IPS-18a (cell line): ENCODE results near the gene FGF12.
"Not testable (repeated sequence)": the region's sequence is repeated elsewhere in the genome, so short reads cannot be mapped to it uniquely, and the experiment has no call there.

ENCODE experiments used
- H3K27ac ChIP-seq: one replicate; pipeline ENCODE4 v1.5.1; 2013; ENCODE audit warnings: low read length
- H3K27me3 ChIP-seq: one replicate; pipeline ENCODE4 v1.6.1; 2013; ENCODE audit warnings: mild to moderate bottlenecking, low read length; ENCODE audit not compliant: control insufficient read depth, insufficient read depth
- H3K36me3 ChIP-seq: one replicate; pipeline ENCODE4 v1.6.1; 2013; ENCODE audit warnings: low read depth, low read length; ENCODE audit not compliant: control insufficient read depth
- H3K4me1 ChIP-seq: one replicate; pipeline ENCODE4 v1.6.1; 2013; ENCODE audit warnings: low read depth, low read length; ENCODE audit not compliant: control insufficient read depth
- H3K4me3 ChIP-seq: one replicate; pipeline ENCODE4 v1.5.1; 2013; ENCODE audit warnings: low read length
- H3K9ac ChIP-seq: one replicate; pipeline ENCODE4 v1.6.1; 2013; ENCODE audit warnings: mild to moderate bottlenecking, low read length, moderate library complexity
- H3K9me3 ChIP-seq: one replicate; pipeline ENCODE4 v1.6.1; 2013; ENCODE audit warnings: low read depth, low read length; ENCODE audit not compliant: control insufficient read depth

Gene FGF12

GRCh38 chr3:192726385-192726784 lies 956 bp downstream of the FGF12 start:
- no peak overlapping the region for H3K4me3 ChIP-seq

GRCh38 chr3:192719964-192720363 lies 7.4 kb downstream of the FGF12 start:
- no peaks in the 10 kb centered on the region for H3K9me3 ChIP-seq
- peaks cover 6% of the 10 kb centered on the region for H3K4me1 ChIP-seq
- no peaks in the 10 kb centered on the region for H3K36me3 ChIP-seq
- no peak overlapping the region for H3K27ac ChIP-seq
- no peak overlapping the region for H3K9ac ChIP-seq
- H3K27me3 ChIP-seq, result no peaks in the 10 kb centered on the region
- H3K4me3 ChIP-seq, result no peak overlapping the region

More at GRCh38 chr3:192726385-192726784, 956 bp downstream of the FGF12 start:
- H3K9ac ChIP-seq, result no peak overlapping the region
- peaks cover 9% of the 10 kb centered on the region for H3K27me3 ChIP-seq
- peaks cover 9% of the 10 kb centered on the region for H3K4me1 ChIP-seq
- H3K27ac ChIP-seq, result no peak overlapping the region
- no peaks in the 10 kb centered on the region for H3K36me3 ChIP-seq
- no peaks in the 10 kb centered on the region for H3K9me3 ChIP-seq

DNA sequence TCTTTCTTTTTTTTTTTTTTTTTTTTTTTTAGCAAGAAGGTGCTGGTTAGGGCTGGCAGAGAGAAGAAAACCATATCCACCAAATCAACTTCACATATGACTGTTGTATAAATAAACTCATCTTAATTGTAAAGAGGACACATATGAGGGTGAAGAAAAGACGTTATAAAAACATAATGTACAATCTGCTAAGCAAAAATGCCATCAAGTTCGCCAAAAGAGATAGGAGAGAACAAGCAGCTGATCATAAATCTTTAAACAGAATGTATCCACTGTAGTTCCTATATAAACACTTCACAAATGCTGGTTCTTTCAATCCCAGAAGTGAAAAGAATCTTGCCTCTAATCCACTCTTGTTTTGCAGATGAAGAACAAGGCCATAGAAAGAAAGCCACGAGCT lies 9.2 kb downstream of the FGF12 start:
- H3K9ac ChIP-seq, result no peak overlapping the region
- H3K27me3 ChIP-seq, result no peaks in the 10 kb centered on the region
- H3K4me1 ChIP-seq, result peaks cover 6% of the 10 kb centered on the region
- no peak overlapping the region for H3K4me3 ChIP-seq
- no peaks in the 10 kb centered on the region for H3K9me3 ChIP-seq
- no peak overlapping the region for H3K27ac ChIP-seq
- no peaks in the 10 kb centered on the region for H3K36me3 ChIP-seq

- Histone ChIP-seq H3K27me3 (no peaks in the 10 kb centered on the region), H3K9me3 (no peaks in the 10 kb centered on the region), H3K4me1 (peaks cover 6% of the 10 kb centered on the region), H3K9ac (no peak overlapping the region), H3K36me3 (no peaks in the 10 kb centered on the region), H3K27ac (no peak overlapping the region), H3K4me3 (no peak overlapping the region)
These were observed 12.2 kb downstream of the FGF12 start for GRCh38 chr3:192715126-192715525.

GRCh38 chr3:192711126-192711525 lies 16.2 kb downstream of the FGF12 start:
- H3K36me3 ChIP-seq, H3K9me3 ChIP-seq: not testable (repeated sequence)

DNA sequence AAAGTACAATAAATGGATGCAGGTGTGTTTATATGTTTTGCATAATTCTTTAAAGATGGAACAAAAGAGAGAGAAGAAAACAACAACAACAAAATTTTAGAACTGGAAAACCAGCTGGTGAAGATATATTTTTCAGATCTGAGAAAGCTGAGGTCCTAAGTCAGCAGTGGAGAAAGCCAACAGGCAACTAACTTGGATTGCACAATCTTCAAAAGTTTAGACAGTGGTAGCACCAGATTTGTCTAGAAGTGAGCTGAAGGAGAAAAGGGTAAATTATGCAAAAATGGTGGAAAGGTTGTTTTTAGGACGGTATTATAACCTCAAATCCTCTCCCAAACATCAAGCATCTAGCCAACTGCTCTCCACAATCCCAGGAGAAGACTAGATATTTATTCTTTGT lies 17.0 kb downstream of the FGF12 start:
- no peaks in the 10 kb centered on the region for H3K27me3 ChIP-seq
- no peaks in the 10 kb centered on the region for H3K4me1 ChIP-seq
- H3K36me3 ChIP-seq, result no peaks in the 10 kb centered on the region
- no peak overlapping the region for H3K4me3 ChIP-seq
- no peaks in the 10 kb centered on the region for H3K9me3 ChIP-seq
- H3K27ac ChIP-seq, result no peak overlapping the region
- no peak overlapping the region for H3K9ac ChIP-seq

More at GRCh38 chr3:192711126-192711525, 16.2 kb downstream of the FGF12 start:
- H3K4me3 ChIP-seq, H3K27me3 ChIP-seq, H3K4me1 ChIP-seq, H3K9ac ChIP-seq, H3K27ac ChIP-seq: not testable (repeated sequence)

DNA sequence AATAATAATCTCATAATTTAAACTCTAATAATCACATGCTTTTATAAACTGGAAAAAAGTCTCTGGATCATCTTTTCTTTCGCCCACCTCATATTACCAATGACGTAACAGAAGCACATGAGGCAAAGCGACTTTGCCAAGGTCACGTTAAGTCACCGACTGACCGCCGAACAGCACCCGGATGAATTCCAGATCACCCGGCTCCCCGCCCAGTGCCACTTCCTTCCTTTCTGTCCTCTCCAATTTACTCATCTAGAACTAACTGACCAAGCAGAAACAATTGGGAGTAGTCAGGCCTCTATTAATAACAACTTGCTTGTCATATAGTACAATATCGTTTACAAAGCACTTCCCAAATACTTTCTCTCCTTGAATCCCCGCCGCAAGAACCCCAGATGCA lies 21.1 kb downstream of the FGF12 start:
- Histone ChIP-seq H3K9ac (no peak overlapping the region), H3K4me3 (no peak overlapping the region), H3K27me3 (no peaks in the 10 kb centered on the region), H3K9me3 (no peaks in the 10 kb centered on the region), H3K27ac (no peak overlapping the region), H3K36me3 (no peaks in the 10 kb centered on the region), H3K4me1 (peaks cover 1% of the 10 kb centered on the region)

GRCh38 chr3:192700885-192701284 lies 26.5 kb downstream of the FGF12 start:
- H3K4me3 ChIP-seq, result no peak overlapping the region
- H3K27me3 ChIP-seq, result no peaks in the 10 kb centered on the region
- no peaks in the 10 kb centered on the region for H3K36me3 ChIP-seq
- H3K9ac ChIP-seq, result no peak overlapping the region
- no peak overlapping the region for H3K27ac ChIP-seq
- H3K9me3 ChIP-seq, result no peaks in the 10 kb centered on the region
- peaks cover 12% of the 10 kb centered on the region for H3K4me1 ChIP-seq

- Histone ChIP-seq H3K4me1 (peaks cover 12% of the 10 kb centered on the region), H3K9ac (no peak overlapping the region), H3K27me3 (no peaks in the 10 kb centered on the region)
These were observed 30.3 kb downstream of the FGF12 start for GRCh38 chr3:192696943-192697587.

GRCh38 chr3:192687488-192688152 lies 39.7 kb downstream of the FGF12 start:
- H3K27ac ChIP-seq, result no peak overlapping the region
- H3K27me3 ChIP-seq, result no peaks in the 10 kb centered on the region
- H3K9me3 ChIP-seq, result peaks cover 1% of the 10 kb centered on the region
- H3K4me3 ChIP-seq, result no peak overlapping the region
- no peaks in the 10 kb centered on the region for H3K36me3 ChIP-seq
- no peak overlapping the region for H3K9ac ChIP-seq
- H3K4me1 ChIP-seq, result no peaks in the 10 kb centered on the region

More at GRCh38 chr3:192696943-192697587, 30.3 kb downstream of the FGF12 start:
- no peaks in the 10 kb centered on the region for H3K36me3 ChIP-seq
- no peak overlapping the region for H3K27ac ChIP-seq
- H3K9me3 ChIP-seq, result no peaks in the 10 kb centered on the region
- H3K4me3 ChIP-seq, result no peak overlapping the region

- Histone ChIP-seq H3K9ac (no peak overlapping the region), H3K27ac (no peak overlapping the region), H3K27me3 (no peaks in the 10 kb centered on the region)
These were observed 41.5 kb downstream of the FGF12 start for GRCh38 chr3:192685801-192686200.

GRCh38 chr3:192684151-192684550 lies 43.2 kb downstream of the FGF12 start:
- Histone ChIP-seq H3K9ac (no peak overlapping the region), H3K27ac (no peak overlapping the region), H3K9me3 (peaks cover 3% of the 10 kb centered on the region), H3K27me3 (no peaks in the 10 kb centered on the region), H3K36me3 (no peaks in the 10 kb centered on the region), H3K4me3 (no peak overlapping the region), H3K4me1 (peaks cover 10% of the 10 kb centered on the region)

More at GRCh38 chr3:192685801-192686200, 41.5 kb downstream of the FGF12 start:
- no peak overlapping the region for H3K4me3 ChIP-seq
- H3K4me1 ChIP-seq, result peaks cover under 1% of the 10 kb centered on the region
- no peaks in the 10 kb centered on the region for H3K36me3 ChIP-seq
- H3K9me3 ChIP-seq, result peaks cover 3% of the 10 kb centered on the region
